Breast epithelium (tissue), 4 donors: ENCODE measurements around the gene PNPLA7. TPM values are rescaled to one million over a fixed set of nuclear protein-coding genes. Genes with fewer than 3 reads are reported as not detected.
"Not testable (repeated sequence)": the region's sequence is repeated elsewhere in the genome, so short reads cannot be mapped to it uniquely, and the experiment has no call there.

Source experiments
- DNase-seq, 2 donors: peaks; one replicate each; pipeline ENCODE4 v3.0.0-alpha.2; 2019; ENCODE audit warnings: low spot score in 2 of 2
- H3K27ac ChIP-seq, 2 donors: fragments of 200-600 bp; sonication (generic) in 1 of 2; one replicate each; pipeline ENCODE4 v1.5.1; 2016 to 2019; ENCODE audit warnings: mild to moderate bottlenecking in 1 of 2
- H3K27me3 ChIP-seq, 2 donors: fragments of 200-600 bp; sonication (generic) in 1 of 2; one replicate each; pipeline versions ENCODE4 v1.5.1 to v1.6.0; 2017 to 2019; ENCODE audit warnings: control low read depth in 1 of 2, mild to moderate bottlenecking in 1 of 2
- H3K36me3 ChIP-seq: fragments of 200-600 bp; one replicate; pipeline ENCODE4 v1.5.1; 2019
- H3K4me1 ChIP-seq, 2 donors: fragments of 200-600 bp; sonication (generic); one replicate each; pipeline ENCODE4 v1.5.1; 2016 to 2019; ENCODE audit warnings: control low read depth in 1 of 2
- H3K4me3 ChIP-seq, 3 donors: fragments of 200-600 bp; sonication (generic); 1 replicate in 2 of 3; 2 replicates in 1 of 3; pipeline ENCODE4 v1.5.1; 2016 to 2019; ENCODE audit warnings: mild to moderate bottlenecking in 3 of 3, moderate library complexity in 2 of 3
- H3K9me3 ChIP-seq, 2 donors: fragments of 200-600 bp; sonication (generic) in 1 of 2; one replicate each; pipeline ENCODE4 v1.5.1; 2016 to 2019; ENCODE audit warnings: control low read depth in 1 of 2
- CTCF ChIP-seq, 3 donors: fragments of 450-650 bp; IDR thresholded peaks; one replicate each; pipeline ENCODE4 v1.5.1; 2016 to 2017; ENCODE audit warnings: antibody characterized with exemption in 3 of 3, mild to moderate bottlenecking in 3 of 3, moderate library complexity in 3 of 3
- POLR2A ChIP-seq: fragments of 450-650 bp; IDR thresholded peaks from one replicate; pipeline ENCODE4 v1.6.1; 2016; ENCODE audit warnings: antibody characterized with exemption, mild to moderate bottlenecking, moderate library complexity
- POLR2AphosphoS5 ChIP-seq, 3 donors: sonication (generic); formaldehyde crosslinking; IDR thresholded peaks; one replicate each; pipeline ENCODE4 v1.6.1; 2017; ENCODE audit warnings: antibody characterized with exemption in 3 of 3
- intact Hi-C: fragments of 100-400 bp; cut with DNase I; formaldehyde crosslinking; loops from one replicate; pipeline ENCODE4 v1.15.1; 2023; ENCODE audit warnings: low total_unique reads
- total RNA-seq, 3 donors: library from RNA; depleted of rRNA; stranded (reverse); fragments of >200 nt; gene quantifications; one replicate each; pipeline ENCODE4 v1.1.0, GENCODE V29; 2016

Gene PNPLA7
- total RNA-seq, 3 donors from 2014 or later: 17.3 to 18.7 (median 17.7) TPM

DNA sequence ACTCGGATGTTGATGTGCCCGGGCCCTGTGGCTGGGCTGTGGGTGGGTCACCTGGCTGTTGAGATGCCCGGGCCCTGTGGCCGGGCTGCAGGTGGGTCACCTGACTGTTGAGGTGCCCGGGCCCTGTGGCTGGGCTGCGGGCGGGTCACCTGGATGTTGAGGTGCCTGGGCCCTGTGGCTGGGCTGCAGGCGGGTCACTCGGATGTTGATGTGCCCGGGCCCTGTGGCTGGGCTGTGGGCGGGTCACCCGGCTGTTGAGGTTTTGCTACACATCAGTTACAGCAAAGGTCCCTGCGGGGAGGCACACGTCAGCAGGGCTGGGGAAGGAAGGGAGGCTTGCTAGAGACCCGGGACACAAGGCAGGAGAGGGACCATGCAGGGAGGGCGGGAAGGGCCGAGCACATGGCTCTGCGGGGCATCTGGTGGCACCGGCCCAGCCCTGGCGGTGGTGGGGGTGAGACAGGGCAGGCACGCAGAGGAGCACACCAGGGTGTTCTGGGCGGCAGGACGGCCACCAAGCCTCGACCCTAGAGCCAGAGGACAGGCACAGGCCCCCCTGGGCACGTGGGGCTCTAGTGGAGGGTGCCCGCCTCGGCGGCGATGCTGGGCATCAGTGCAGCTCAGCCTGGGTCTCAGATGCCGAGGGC is 35.4 kb downstream of the PNPLA7 start:
- intact Hi-C loops: no loop called here
- no peak for DNase-seq
- no peak overlapping the region for H3K4me3 ChIP-seq
- no peak for TF ChIP-seq POLR2A
- TF ChIP-seq CTCF (IDR thresholded peaks at IDR 0.05): no peak
- TF ChIP-seq POLR2AphosphoS5 (IDR thresholded peaks at IDR 0.05): no peak
- H3K27ac ChIP-seq: peak overlapping the region in 1 of 2 donors; percentile 63
- no peaks in the 10 kb centered on the region for H3K4me1 ChIP-seq
- H3K9me3 ChIP-seq: no peaks in the 10 kb centered on the region
- H3K36me3 ChIP-seq: no peaks in the 10 kb centered on the region
- no peaks in the 10 kb centered on the region for H3K27me3 ChIP-seq

GRCh38 chr9:137513801-137514570 is 36.2 kb downstream of the PNPLA7 start:
- H3K9me3 ChIP-seq, H3K36me3 ChIP-seq, H3K4me1 ChIP-seq, intact Hi-C loops, H3K27me3 ChIP-seq: not testable (repeated sequence)
- DNase-seq: peak in 1 of 2 donors; percentile 26
- peak overlapping the region in 2 of 3 donors; percentile 18 to 36 for H3K4me3 ChIP-seq
- peak overlapping the region; percentile 36 to 63 for H3K27ac ChIP-seq

DNA sequence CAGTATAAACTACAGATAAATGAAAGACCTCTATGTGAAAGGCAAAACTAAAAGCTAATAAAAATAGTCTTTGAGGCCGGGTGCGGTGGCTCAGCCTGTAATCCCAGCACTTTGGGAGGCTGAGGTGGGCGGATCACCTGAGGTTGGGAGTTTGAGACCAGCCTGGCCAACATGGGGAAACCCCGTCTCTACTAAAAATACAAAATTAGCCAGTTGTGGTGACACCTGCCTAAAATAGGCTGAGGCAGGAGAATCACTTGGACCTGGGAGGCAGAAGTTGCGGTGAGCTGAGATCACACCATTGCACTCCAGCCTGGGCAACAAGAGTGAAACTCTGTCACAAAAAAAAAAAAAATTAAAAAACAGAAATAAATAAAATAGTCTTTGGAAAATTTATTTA is 37.1 kb downstream of the PNPLA7 start:
- intact Hi-C loops, H3K27ac ChIP-seq, H3K4me3 ChIP-seq, H3K4me1 ChIP-seq, H3K27me3 ChIP-seq, H3K36me3 ChIP-seq, H3K9me3 ChIP-seq, DNase-seq: not testable (repeated sequence)

DNA sequence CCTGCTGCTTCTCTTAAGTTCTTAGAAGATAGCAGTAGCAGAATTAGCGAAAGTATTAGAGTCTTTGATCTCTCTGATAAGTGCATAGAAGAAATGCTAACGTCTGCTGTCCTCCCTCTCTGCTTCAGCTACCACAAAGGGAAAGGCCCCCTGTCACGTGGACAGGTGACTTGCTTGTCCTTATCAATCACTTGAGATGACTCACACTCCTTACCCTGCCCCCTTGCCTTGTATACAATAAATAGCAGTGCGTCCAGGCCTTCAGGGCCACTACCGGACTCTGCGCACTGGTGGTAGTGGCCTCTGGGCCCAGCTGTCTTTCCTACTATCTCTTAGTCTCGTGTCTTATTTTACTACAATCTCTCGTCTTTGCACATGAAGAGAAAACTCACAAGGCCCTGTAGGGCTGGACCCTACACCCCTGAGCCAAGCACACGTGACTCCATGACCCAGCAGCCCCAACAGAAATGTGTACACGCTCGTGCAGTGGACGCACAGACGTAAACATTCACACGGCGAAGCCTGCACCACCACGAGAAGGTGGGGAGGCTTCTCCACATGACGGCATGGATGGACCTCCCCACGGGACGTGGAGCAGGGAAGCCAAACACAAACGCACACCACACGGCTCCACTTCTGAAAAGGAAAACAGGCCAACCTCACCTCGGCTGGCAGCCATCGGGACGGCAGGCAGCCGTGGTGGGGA is 38.3 kb downstream of the PNPLA7 start:
- no peak for TF ChIP-seq POLR2AphosphoS5 (IDR thresholded peaks at IDR 0.05)
- TF ChIP-seq POLR2A: no peak
- no peak for TF ChIP-seq CTCF (IDR thresholded peaks at IDR 0.05)
- H3K4me3 ChIP-seq: no peak overlapping the region
- no peaks in the 10 kb centered on the region for H3K9me3 ChIP-seq
- H3K4me1 ChIP-seq: no peaks in the 10 kb centered on the region
- no peak overlapping the region for H3K27ac ChIP-seq
- intact Hi-C loops: no loop called here
- H3K27me3 ChIP-seq: no peaks in the 10 kb centered on the region
- H3K36me3 ChIP-seq: no peaks in the 10 kb centered on the region
- DNase-seq: no peak

DNA sequence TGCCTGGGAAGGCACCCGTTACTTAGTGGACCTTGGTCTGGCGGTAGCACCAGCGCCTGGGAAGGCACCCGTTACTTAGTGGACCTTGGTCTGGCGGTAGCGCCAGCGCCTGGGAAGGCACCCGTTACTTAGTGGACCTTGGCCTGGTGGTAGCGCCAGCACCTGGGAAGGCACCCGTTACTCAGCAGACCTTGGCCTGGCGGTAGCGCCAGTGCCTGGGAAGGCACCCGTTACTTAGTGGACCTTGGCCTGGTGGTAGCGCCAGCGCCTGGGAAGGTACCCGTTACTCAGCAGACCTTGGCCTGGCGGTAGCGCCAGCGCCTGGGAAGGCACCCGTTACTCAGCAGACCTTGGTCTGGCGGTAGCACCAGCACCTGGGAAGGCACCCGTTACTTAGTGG is 39.1 kb downstream of the PNPLA7 start:
- H3K4me1 ChIP-seq, DNase-seq, intact Hi-C loops, H3K27me3 ChIP-seq, H3K36me3 ChIP-seq, H3K27ac ChIP-seq, H3K4me3 ChIP-seq, H3K9me3 ChIP-seq: not testable (repeated sequence)

- intact Hi-C loops: no loop called here
- Histone ChIP-seq H3K36me3 (no peaks in the 10 kb centered on the region), H3K4me1 (no peaks in the 10 kb centered on the region), H3K4me3 (no peak overlapping the region), H3K27me3 (no peaks in the 10 kb centered on the region), H3K27ac (no peak overlapping the region), H3K9me3 (no peaks in the 10 kb centered on the region)
- TF ChIP-seq CTCF (IDR thresholded peaks at IDR 0.05): no peak
- no peak for TF ChIP-seq POLR2A
- no peak for TF ChIP-seq POLR2AphosphoS5 (IDR thresholded peaks at IDR 0.05)
- DNase-seq: no peak
Observed at GRCh38 chr9:137509198-137509597, 41.0 kb downstream of the PNPLA7 start.
